NB4 (cell line): ENCODE results near the gene STARD7.

ENCODE experiments used
- MAX ChIP-seq: IDR thresholded peaks from 2 replicates; pipeline ENCODE4 v1.6.1; 2011; ENCODE audit warnings: low read depth, low read length
- TF ChIP-seq, protein P1 (sequence below): IDR thresholded peaks from one replicate; pipeline ENCODE4 v1.5.1; 2012; ENCODE audit warnings: low read depth, low read length

GRCh38 chr2:96212339-96212738, 3.7 kb upstream of the STARD7 start:
- TF ChIP-seq MAX, result no peak
- TF ChIP-seq, protein P1, sequence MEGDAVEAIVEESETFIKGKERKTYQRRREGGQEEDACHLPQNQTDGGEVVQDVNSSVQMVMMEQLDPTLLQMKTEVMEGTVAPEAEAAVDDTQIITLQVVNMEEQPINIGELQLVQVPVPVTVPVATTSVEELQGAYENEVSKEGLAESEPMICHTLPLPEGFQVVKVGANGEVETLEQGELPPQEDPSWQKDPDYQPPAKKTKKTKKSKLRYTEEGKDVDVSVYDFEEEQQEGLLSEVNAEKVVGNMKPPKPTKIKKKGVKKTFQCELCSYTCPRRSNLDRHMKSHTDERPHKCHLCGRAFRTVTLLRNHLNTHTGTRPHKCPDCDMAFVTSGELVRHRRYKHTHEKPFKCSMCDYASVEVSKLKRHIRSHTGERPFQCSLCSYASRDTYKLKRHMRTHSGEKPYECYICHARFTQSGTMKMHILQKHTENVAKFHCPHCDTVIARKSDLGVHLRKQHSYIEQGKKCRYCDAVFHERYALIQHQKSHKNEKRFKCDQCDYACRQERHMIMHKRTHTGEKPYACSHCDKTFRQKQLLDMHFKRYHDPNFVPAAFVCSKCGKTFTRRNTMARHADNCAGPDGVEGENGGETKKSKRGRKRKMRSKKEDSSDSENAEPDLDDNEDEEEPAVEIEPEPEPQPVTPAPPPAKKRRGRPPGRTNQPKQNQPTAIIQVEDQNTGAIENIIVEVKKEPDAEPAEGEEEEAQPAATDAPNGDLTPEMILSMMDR, result no peak
